Muscle layer of duodenum (tissue), 2 donors: Measurements from ENCODE around the gene HDAC4.

Experiments used
- H3K27ac ChIP-seq: one replicate; pipeline ENCODE4 v1.7.0; 2013; ENCODE audit warnings: mild to moderate bottlenecking, low read length
- H3K27me3 ChIP-seq: one replicate; pipeline ENCODE4 v1.7.0; 2013; ENCODE audit warnings: low read depth, mild to moderate bottlenecking, control low read depth, low read length
- H3K36me3 ChIP-seq, 2 donors: one replicate each; pipeline ENCODE4 v1.7.0; 2013; ENCODE audit warnings: low read length in 2 of 2, control low read depth in 1 of 2, mild to moderate bottlenecking in 1 of 2; ENCODE audit not compliant: insufficient read depth in 2 of 2, control insufficient read depth in 1 of 2
- H3K4me1 ChIP-seq, 2 donors: one replicate each; pipeline ENCODE4 v1.7.0; 2013; ENCODE audit warnings: low read length in 2 of 2, mild to moderate bottlenecking in 2 of 2, control low read depth in 1 of 2, moderate library complexity in 1 of 2; ENCODE audit not compliant: insufficient read depth in 2 of 2, control insufficient read depth in 1 of 2
- H3K4me3 ChIP-seq, 2 donors: one replicate each; pipeline ENCODE4 v1.7.0; 2013; ENCODE audit warnings: low read length in 2 of 2, low read depth in 1 of 2, mild to moderate bottlenecking in 1 of 2
- H3K9me3 ChIP-seq, 2 donors: one replicate each; pipeline ENCODE4 v1.7.0; 2013; ENCODE audit warnings: low read length in 2 of 2, control low read depth in 1 of 2, mild to moderate bottlenecking in 1 of 2; ENCODE audit not compliant: control insufficient read depth in 1 of 2
- donor health status: healthy.

The HDAC4 gene

DNA sequence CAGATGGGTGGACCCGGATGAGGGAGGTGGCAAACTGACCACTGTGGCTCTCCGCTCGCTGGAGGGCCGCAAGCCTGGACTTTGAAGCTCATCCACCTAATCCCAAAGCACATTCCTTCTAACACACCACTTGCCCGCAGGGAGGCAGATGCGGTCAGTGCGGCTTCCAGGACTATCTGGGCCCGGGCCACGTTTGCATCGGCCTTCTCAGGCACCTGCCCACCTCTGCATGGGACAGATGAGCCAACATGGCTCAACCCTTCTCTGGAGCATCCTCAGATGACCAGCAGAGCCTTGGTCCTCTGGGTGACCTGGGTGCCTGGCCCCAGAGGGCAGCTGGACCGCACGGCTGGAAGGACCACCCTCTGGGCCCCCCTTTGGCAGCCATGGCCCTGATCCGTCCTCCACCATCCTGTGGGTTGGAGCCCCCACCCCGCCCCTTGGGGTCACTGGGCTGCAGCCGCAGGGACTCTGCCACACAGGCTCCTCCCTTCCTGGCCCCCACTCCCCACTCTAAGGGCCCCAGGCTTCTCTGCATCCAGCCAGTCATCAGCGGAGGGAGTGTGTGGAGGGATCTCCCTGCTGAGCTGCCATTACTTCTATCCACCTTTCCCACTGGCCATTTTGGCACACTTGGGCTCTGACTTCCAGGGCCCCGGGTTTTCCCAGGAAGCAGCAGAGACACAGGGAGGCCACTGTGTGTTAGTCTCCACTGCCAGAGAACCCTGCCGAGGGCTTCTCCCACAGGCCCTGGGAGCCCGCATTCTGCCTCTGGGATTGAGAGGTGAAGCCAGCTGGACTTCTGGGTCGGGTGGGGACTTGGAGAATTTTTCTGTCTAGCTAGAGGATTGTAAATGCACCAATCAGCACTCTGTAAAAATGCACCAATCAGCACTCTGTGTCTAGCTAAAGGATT lies 12.3 kb downstream of the HDAC4 start:
- Histone ChIP-seq H3K4me3 (no peak overlapping the region), H3K27ac (no peak overlapping the region), H3K4me1 (peaks cover 0 to 22% of the 10 kb centered on the region in 2 donors), H3K27me3 (no peaks in the 10 kb centered on the region), H3K36me3 (peaks cover 0 to 6% of the 10 kb centered on the region in 2 donors), H3K9me3 (no peaks in the 10 kb centered on the region)

DNA sequence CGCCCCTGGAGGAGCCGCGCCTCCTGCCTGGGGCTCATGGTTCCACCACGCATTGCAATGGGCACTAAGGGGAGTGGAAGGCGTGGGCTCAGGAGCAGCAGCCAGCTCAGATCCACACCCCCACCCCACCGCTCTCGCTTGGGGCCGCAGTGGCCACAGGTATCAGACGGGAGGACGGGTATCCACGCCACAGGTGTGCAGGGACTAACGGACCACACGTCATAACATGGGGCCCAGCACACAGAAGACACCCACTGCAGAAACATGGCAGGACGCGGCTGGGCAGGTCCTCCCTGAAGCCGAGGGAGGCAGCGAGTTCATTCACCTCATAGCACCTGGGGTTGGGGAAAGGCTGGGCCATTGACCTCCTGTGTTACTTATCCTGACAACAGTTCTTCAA lies 13.0 kb downstream of the HDAC4 start:
- no peaks in the 10 kb centered on the region for H3K9me3 ChIP-seq
- H3K4me1 ChIP-seq, result peaks cover 0 to 15% of the 10 kb centered on the region in 2 donors
- H3K36me3 ChIP-seq, result peaks cover 0 to 6% of the 10 kb centered on the region in 2 donors
- no peak overlapping the region for H3K4me3 ChIP-seq
- H3K27ac ChIP-seq, result no peak overlapping the region
- H3K27me3 ChIP-seq, result no peaks in the 10 kb centered on the region

DNA sequence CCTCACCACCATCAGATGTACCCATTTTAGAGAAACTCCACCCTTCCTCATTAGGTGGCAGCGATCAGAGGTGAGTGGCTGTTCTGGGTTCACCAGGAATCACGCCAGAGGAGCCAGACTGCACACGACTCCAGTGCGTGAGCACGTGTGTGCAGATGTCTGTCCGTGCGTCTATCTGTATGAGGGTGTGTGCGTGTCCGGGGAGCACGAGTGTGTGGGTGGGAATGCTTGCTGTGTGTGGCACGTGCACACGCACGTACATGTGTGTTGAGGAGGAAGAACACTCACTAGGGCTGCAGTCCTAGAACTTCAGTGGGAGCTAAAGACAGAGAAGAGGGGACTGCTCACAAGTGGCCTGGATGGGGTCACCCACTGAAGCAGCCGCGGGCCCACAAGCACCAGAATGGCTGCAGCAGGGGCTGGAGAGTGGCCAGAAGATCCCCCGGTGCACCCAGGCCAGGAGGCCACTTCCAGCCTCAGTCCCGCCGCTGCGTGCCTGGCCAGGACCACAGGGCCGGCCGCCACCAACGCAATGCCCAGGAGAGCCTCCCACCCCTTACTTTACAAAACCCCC lies 13.9 kb downstream of the HDAC4 start:
- Histone ChIP-seq H3K9me3 (no peaks in the 10 kb centered on the region), H3K4me3 (no peak overlapping the region), H3K36me3 (peaks cover 0 to 6% of the 10 kb centered on the region in 2 donors), H3K4me1 (peaks cover 3 to 16% of the 10 kb centered on the region in 2 donors), H3K27me3 (no peaks in the 10 kb centered on the region), H3K27ac (no peak overlapping the region)

DNA sequence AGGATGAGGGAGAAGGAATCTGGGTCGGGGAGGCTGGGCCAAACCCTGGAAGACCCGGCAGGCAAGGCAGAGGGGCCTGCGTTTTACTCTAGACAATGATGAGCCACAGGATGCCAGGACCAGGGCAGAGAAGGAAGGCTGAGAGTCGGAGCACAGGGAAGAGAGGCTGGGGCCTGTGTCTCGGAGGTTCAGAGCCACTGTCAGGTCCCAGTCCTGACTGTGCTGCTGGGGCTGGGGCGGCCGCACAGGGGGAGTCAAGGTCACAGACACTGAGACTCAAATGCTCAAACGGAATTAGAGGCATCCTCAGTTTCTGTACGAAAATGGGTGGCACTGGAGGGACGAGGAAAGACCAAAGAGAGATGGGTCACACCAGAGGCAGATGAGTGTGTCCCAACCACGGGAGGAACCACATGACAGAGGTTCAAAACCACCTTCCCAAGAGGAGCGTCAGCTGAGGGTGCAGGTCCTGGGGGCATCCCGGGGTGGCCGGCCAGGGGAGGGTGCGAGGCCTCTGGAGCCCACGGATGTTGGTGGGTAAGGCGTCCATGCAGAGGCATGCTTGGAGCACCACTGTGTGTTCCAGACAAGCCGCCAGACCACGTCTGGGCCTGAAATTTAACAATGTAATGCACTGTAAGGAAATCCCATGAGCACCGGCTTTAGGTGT lies 14.7 kb downstream of the HDAC4 start:
- Histone ChIP-seq H3K4me3 (no peak overlapping the region), H3K27me3 (no peaks in the 10 kb centered on the region), H3K9me3 (no peaks in the 10 kb centered on the region), H3K36me3 (peaks cover 0 to 6% of the 10 kb centered on the region in 2 donors), H3K4me1 (peaks cover 3 to 16% of the 10 kb centered on the region in 2 donors), H3K27ac (no peak overlapping the region)

DNA sequence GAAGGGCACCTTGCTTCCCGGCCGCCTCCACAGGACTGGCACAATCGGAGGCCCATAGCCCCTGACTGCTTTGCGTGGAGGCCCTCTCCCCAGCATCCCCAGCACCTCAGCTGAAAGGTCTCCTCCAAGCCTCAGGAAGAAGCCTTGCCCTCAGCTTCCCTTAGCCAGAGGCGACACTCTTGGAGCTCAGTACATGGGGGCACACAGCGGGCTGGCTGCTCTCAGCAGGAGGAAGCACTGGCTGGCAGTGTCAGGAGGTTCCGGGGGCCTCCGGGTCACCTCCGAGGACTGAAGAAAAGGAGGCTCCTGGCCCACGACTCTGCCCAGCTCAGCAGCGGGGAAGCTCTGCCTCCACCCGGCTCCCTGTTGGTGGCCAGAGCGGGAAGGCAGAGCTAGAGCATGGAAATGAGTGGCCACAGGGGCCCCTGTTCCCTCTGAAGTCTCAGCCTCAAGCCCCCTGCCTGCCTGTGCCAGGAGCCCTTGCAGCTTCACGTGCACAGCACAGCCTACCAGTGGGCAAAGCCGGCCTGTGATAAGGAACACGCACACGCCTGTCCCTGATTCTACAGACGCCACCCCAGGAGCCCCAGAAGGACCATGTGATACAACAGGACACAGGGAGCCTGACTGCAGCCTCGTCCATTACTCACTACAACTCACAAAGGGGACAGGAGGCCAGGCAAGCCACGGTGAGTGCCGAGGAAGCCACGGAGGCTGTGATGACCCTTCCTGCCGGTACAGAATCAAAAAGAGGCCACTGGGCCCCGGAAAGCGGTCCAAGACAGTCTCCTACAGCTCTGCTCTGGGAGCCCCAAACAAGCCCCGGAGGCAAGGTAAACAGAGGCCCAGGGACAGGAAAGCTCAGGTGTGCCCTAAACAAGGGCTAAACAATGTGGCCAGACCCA lies 15.5 kb downstream of the HDAC4 start:
- peaks cover 0 to 6% of the 10 kb centered on the region in 2 donors for H3K36me3 ChIP-seq
- no peaks in the 10 kb centered on the region for H3K9me3 ChIP-seq
- H3K27me3 ChIP-seq, result no peaks in the 10 kb centered on the region
- H3K4me3 ChIP-seq, result no peak overlapping the region
- H3K27ac ChIP-seq, result no peak overlapping the region
- peaks cover 3 to 15% of the 10 kb centered on the region in 2 donors for H3K4me1 ChIP-seq

DNA sequence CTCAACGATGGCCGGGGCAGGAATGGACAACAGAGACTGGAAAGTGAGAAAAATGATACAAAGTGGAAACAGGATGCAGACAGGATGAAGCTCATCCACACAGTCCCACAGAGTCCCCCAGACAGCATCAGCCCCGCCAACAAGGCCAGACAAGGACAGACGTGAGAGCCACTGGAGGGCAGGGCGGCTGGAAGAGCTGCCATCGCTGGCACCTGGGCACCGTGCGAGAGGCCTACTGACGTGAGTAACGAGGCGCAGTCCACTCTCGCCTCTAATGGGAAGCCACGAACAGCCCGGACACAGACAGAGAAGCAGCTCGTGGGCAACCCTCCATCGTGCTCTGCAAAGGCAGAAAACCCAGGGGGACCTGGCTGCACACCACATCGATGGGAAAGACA lies 17.1 kb downstream of the HDAC4 start:
- H3K36me3 ChIP-seq, result no peaks in the 10 kb centered on the region
- peaks cover 3 to 19% of the 10 kb centered on the region in 2 donors for H3K4me1 ChIP-seq
- H3K27me3 ChIP-seq, result no peaks in the 10 kb centered on the region
- no peaks in the 10 kb centered on the region for H3K9me3 ChIP-seq
- no peak overlapping the region for H3K27ac ChIP-seq
- H3K4me3 ChIP-seq, result no peak overlapping the region

DNA sequence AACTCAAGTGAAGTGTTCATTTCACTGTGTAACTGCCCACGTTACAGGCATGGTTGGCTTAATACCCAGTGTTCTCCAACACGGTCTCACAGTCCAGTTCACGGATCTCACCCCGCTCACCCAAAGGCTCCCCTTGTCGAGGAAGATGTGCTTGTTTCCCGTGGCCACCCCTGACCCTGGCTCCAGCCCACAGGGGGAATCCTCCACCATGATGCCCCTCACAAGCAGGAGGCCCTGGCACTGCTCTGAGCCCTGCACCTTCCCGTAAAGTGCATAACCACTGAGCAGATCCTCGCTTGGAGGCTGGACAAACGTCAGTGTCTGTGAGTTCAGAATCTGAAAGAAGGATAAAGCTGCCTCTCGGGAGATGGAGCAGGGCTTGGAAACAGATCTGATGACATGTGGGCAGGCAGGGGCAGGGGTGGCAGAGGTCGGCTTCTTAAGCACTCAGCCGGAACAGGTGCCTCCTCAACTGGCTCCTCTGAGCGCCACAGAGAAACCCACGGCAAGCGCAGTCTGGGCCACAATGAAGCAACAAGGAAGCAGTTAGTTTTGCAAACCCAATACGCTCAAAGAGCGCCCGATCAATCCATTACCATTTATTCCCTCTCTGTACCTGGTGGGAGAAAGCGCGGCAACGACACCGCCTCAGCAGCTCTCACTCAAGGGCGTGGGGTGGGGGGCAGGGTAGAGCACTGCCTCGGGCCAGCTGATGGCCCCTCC lies 17.6 kb downstream of the HDAC4 start:
- Histone ChIP-seq H3K36me3 (no peaks in the 10 kb centered on the region), H3K4me1 (peaks cover 3 to 19% of the 10 kb centered on the region in 2 donors), H3K27ac (no peak overlapping the region), H3K27me3 (no peaks in the 10 kb centered on the region), H3K9me3 (no peaks in the 10 kb centered on the region), H3K4me3 (no peak overlapping the region)

DNA sequence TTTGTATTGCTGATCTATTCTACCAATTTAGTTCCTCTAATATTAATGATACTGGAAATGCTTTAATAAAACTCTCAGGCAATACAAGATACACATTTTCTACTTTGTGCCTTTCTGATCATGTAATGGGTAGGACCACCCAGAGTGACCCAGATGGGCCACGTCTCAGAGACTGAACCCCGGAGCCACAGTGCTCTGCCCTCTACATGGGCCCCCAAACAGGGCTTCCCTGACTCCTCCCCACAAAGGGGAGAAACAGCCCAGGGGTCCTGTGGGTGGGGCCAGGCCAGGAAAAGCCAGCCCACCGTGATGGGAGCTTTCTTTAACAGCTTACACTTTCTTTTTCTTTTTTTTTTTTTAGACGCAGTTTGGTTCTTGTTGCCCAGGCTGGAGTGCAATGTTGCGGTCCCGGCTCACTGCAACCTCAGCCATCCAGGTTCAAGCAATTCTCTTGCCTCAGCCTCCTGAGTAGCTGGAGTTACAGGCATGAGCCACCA lies 18.4 kb downstream of the HDAC4 start:
- Histone ChIP-seq H3K9me3 (no peaks in the 10 kb centered on the region), H3K4me1 (peaks cover 3 to 19% of the 10 kb centered on the region in 2 donors), H3K27ac (no peak overlapping the region), H3K36me3 (peaks cover 0 to under 1% of the 10 kb centered on the region in 2 donors), H3K4me3 (no peak overlapping the region), H3K27me3 (no peaks in the 10 kb centered on the region)

DNA sequence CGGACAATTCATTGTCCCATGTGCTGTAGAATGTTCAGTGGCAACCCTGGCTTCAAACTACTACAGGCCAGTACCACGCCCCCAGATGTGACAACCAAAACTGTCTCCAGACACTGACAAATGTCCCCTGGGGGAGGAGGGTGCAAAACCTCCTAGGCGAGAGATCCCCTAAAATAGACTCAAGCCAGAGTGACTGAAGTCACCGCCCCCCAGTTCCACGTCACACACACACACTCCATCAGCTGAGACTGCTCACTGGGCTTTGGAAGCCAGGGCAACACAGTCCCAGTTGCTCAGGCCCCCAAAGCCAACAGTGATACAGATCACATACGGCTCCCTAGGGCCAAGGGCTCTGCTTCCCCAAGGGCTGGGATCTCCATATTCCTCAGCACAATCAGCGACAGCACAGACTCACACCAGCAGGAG lies 19.1 kb downstream of the HDAC4 start:
- no peaks in the 10 kb centered on the region for H3K27me3 ChIP-seq
- H3K4me3 ChIP-seq, result no peak overlapping the region
- no peak overlapping the region for H3K27ac ChIP-seq
- H3K4me1 ChIP-seq, result peaks cover 3 to 19% of the 10 kb centered on the region in 2 donors
- H3K36me3 ChIP-seq, result peaks cover 0 to 5% of the 10 kb centered on the region in 2 donors
- no peaks in the 10 kb centered on the region for H3K9me3 ChIP-seq
